GM04504 (cell line): ENCODE measurements around the gene GTF2F2.
"Not testable (repeated sequence)": the region's sequence is repeated elsewhere in the genome, so short reads cannot be mapped to it uniquely, and the experiment has no call there.

Experiments
- DNase-seq: peaks from one replicate; pipeline ENCODE4 v3.0.0-alpha.2; 2012; ENCODE audit warnings: low read depth

GTF2F2 gene

DNA sequence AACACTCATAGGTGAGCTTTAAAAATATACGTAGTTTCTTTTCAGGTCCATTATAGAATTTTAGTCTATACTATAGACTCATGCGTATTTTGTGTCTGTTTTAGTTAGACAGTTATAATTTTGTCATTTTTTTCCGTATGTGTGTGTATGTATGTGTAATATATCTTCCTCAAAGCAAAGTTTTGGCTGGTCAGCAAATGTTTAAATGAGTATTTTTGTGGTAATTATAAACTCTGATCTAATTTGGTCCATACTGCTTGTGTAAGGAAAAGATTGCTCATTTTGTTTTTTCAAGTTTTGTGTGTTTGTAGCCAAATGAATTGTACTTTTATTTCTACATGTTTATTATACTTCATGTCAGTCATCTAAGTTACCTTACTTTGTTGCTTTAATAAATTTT lies 60.0 kb downstream of the GTF2F2 start:
- DNase-seq, result no peak

DNA sequence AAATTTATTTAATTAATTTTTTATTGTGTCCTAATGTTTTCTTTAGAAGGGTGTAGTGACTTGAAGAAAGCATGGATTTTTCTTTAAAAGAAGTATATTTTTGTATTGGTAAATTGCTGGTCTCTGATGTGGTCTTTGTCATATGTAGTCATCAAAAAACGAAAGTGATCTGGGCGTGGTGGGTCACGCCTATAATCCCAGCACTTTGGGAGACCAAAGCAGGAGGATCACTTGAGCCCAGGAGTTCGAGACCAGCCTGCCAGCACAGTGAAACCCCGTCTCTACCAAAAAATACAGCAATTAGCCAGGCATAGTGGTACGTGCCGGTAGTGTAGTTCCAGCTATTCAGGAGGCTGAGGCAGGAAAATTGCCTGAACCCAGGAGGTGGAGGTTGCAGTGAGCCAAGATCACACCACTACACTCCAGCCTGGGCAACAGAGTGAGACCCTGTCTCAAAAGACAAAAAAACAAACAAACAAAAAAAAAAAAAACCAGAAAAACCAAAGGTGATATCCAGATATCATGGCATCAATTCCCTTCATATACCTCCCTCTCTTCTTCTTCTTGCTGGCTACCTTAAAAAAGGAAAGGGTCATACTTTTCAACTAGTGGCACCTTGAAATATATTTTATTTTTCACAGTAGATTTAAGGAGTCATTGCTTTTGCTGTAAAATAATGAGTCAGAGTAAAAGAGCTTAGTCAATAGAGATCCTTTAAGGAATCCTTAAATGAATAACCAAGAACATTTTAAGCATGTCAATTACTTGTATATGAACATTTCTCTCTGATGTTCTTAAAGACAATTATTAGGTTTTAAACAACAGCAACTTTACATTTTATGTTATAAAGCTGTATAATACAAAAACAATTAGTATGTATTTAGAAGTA lies 60.6 kb downstream of the GTF2F2 start:
- DNase-seq, result no peak

DNA sequence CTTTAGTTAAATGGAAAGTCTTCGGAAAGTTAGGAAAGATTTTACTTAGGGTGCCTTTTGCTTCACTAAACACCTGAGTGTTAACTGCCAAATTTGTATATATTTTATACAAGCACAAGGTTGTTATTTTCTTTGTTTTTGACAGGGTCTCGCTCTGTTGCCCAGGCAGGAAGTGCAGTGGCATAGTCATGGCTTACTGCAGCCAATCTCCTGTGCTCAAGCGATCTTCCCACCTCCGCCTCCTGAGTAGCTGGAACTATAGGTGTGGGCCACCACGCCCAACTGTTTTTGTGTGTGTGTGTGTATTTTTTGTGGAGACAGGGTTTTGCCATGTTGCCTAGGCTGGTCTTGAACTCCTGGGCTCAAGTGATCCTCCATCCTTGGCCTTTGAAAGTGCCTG lies 64.4 kb downstream of the GTF2F2 start:
- DNase-seq, result no peak

DNA sequence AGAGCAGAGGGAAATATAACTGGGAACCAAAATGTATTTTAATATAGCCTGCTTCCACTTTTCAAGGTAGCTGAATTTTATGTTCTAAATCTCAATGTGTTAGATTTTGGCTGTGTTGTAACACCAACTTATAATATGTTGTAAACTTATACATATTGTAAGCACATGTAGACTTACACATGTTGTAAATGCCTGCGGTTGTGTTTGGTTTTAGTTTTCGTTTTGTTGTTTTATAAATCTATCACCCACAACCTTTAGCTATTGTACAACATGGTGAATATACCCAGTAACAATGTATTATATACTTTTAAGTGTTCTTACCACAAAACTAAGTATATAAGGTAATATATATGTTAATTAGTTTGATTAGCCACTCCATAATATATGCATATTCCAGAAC lies 65.0 kb downstream of the GTF2F2 start:
- no peak for DNase-seq

DNA sequence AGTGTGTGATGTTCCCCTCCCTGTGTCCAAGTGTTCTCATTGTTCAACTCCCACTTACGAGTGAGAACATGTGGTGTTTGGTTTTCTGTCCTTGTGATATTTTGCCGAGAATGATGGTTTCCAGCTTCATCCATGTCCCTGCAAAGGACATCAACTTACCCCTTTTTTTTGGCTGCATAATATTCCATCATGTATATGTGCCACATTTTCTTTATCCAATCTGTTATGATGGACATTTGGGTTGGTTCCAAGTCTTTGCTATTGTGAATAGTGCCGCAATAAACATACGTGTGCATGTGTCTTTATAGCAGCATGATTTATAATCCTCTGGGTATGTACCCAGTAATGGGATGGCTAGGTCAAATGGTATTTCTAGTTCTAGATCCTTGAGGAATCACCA lies 68.8 kb downstream of the GTF2F2 start:
- not testable (repeated sequence) for DNase-seq

DNA sequence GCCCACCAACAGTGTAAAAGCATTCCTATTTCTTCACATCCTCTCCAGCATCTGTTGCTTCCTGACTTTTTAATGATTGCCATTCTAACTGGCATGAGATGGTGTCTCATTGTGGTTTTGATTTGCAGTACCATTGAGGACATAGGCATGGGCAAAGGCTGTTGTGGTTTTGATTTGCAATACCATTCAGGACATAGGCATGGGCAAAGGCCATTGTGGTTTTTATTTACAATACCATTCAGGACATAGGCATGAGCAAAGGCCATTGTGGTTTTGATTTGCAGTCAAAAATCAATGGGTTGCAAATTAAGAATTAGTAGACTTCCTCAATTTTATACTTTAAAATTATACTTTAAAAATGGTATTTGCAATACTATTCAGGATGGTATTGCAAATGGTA lies 69.2 kb downstream of the GTF2F2 start:
- DNase-seq, result peak; percentile 82

DNA sequence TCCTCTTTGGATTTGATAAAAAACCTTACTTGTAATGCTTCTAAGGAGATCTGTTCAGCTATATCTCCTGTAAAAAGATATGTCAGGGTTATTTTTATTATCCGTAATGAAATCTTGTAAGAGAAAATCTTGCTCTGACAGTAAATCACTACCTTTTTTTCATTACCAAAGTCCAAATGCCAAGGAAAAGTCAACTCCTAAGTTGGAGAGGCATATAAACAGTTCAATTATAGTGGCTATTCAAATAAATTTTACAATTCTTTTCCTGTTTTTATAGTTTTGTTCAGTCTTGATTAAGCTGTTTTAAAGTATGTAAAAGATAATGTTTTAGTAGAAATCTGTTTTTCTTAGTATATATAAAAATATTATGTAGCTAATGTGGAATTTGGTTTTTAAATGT lies 71.6 kb downstream of the GTF2F2 start:
- DNase-seq, result no peak

DNA sequence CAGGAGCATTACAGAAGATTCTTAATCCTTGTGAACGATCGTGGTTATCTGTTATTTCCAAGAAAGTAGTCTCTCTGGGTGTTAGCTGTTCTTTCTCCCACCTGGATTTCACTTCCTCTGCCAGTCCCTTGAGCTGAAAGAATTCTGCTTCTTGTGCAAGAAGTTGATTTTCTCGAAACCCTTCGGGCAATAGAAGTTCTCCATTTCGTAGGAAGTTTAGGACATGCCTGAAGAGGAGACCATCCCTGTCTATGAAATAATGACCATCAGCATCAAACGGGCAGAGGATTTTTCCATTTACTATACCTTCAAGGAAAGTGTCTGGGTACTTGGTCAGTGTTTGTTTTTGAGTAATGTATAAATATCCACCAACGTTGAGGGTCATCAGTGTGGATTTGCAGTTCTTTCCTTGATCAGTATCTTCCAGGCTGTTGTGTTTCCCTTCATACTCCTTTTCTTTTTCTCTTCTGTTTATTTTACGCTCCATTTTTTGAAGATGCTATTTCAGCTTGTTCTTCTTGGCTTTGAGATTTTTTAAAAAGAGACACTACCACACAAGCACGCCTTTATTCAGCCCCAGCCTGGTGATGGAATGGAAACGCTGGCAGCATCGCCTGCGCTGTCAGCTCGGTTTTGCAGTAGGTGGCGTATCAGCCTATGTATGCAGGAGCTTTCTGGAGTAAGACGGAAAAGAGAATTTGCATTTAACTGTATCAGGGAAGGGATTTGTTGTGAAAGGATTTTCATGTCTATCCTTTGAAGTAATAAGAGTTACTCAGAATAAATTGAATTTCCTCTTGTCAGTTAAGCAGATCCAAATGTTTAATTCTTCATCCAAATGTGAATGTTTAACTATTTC lies 74.0 kb downstream of the GTF2F2 start:
- no peak for DNase-seq

DNA sequence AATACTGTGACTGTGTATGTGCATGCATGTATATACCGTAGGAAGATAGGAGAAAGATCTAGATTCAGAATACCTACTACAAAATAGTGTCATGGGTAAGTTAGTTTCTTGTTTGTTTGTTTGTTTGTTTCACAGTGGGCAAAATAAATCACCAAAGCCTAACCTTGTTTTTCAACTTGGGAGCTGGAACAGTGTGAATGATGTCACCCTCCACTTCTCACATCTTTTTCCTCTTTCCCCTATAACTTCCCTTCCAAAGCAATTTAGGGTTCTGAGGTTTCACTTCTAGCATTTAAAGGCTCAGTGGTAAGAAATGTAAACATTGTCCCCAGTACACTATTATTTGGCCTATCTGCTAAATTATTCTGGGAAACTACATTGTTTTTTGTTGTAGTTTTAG lies 75.1 kb downstream of the GTF2F2 start:
- no peak for DNase-seq

DNA sequence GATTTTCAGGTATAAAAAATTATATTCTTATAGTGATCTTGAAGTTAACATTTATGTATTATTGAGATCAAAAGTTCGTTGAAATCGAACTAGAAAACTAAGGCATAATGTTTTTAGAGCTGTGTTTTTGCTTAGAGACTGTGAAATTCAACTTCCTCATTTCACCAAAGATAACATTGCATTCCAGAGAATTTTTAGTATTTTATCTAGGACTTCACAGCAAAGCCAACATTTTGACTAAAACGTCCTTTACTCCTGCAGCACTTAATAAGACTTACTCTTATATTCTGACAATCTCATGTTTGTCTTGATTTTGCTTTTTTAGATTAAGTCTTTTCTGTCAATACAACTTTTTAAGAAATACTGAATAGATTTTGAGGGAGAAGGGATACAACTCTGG lies 75.8 kb downstream of the GTF2F2 start:
- DNase-seq, result no peak

DNA sequence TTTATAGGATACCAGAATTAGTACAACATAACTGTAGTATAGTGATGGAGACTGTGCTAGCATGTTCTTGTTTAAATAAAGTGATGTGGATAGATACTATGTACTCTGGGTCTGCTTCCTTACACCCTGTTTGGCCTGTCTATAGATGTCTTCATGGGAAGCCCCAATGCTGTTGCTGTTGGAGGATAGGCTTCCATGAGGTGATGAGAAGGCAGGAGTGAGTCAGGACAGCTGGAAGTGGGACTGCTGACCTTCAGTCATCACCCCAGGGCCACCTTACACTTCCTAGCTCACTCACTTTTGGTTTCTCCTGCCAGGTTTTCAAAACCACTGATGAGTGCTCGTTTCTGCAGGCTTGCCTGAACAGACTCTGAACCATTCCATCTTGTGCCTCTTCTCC lies 76.3 kb downstream of the GTF2F2 start:
- DNase-seq, result peak; percentile 32

DNA sequence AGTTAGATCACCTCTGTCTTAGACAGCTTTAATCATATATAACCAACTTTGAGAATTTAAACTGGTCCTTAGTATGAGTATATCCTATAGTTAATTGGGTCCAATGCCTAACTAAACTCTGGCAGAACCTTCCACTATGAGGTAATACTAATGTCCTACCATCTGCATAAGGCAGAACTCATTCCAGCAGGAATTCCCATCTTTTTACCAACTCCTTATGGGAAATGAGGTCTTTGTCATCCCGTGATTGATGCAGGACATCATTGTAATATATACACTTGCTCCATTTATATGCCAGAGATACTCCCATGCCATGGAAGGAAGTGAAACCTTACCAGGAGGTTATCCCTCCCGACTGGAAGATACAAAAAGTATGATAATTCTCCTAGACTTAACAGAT lies 77.7 kb downstream of the GTF2F2 start:
- no peak for DNase-seq

DNA sequence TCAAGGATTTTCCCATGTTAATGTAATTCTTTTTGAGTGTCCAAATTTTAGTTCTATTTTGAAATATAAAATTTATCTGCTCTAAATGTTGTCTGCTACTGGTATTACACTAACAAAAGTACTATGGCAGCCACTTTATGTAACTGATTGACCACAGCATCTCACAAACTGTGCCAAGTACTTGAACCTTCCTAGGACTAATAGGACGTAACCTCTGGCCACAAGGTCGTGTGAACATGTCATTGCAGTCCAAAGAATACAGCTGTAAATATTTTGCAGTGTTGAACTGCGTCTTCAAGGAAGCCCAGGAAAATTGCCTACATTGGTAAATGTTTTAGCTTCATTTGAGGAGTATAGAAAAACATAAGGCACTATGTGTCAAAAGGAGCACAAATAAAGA lies 78.6 kb downstream of the GTF2F2 start:
- no peak for DNase-seq

DNA sequence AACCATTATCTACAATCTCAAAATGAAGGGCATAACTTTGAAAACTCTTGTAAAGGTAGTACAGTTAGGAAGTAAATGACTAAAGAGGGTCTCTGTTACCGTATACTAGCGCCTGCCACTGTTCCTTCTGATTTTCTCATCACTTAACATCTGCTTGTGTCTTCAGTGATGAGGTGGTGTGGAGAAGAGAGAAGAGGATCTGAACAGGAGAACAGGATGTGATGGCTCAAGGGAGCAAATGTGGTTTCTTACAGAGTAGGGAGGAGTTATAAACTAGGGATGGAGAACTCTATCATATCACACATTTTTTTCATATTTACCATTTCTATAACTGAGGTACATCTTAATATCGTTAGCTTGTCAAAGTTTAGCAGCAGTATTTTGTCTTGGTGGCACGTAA lies 79.4 kb downstream of the GTF2F2 start:
- DNase-seq, result no peak

DNA sequence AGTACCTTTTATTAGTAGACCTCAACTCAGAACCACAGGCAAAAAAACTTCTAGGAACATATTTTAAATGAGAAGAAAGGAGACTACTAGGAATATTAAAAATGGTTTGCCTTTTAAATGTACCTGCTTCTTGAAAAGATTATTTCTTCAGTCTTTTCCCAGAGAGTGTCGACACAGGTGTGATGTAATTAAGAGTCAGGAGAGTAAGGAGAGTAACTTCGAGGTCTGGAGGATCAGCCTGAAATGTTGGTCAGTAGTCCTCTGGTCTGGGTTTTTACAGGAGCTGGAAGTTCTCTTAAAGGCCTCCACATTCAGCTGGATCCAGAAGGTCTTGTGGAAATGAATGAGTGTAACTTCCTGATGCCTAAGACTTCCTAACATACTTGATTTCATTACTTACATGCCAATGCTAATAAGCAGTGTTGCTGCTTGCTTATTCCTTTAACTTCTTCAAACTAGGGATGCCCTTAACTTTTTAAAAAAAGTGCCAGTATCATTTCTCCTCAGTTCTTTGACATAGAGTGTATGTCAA lies 80.5 kb downstream of the GTF2F2 start, which contains the start of gene KCTD4:
Gene KCTD4 (minus strand): TSS at position 345 of the 532 bp plus-strand sequence. CDS start 6,478 bp downstream, outside the sequence.
- DNase-seq, result no peak

DNA sequence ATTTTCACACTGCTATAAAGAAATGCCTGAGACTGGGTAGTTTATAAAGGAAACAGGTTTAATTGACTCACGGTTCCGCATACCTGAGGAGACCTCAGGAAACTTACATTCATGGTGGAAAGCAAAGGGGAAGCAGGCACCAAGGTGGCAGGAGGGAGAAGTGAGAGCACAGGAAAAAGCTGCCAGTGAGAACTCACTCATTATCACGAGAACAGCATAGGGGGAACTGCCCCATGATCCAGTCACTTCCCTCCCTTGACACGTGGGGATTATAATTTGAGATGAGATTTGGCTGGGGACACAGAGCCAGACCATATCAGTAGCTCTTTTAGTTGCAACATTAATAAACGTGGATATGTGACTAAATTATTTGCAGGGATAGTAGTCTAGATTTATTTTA lies 84.8 kb downstream of the GTF2F2 start:
- no peak for DNase-seq

DNA sequence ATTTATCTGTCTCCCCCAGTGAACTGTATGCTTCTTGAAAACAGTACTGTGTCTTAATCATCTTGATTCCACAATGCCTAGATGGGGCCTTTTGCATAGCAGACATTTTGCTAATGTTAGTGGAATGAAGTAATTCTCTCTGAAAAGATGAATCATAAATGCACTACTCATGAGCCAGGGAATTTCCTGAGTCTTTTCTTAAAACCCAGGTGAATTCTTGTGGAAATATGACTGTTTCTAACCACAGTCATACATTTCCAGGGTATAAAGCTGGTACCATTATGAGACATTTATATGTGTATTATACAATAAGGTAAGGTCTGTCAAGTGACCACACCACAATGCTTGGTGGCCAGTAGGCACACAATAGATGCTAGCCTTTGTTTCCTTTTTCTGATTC lies 86.0 kb downstream of the GTF2F2 start:
- peak; percentile 62 for DNase-seq

DNA sequence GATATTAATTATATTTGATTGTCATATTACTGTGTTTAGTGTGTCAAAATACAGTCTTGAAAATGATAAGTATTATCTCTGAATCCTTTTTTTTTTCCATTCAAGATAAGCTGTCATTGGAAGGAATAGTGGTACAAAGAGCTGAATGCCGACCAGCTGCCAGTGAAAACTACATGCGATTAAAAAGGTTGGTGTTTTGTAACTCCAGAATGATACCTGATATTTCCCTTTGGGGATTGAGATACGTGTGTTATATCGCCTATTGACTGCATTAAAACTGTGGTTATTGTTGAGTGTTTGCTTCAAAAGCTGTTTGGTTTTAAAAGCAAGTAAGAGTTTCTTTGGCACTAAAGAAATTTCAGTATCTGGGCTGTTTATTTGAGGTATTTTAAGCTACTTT lies 87.0 kb downstream of the GTF2F2 start:
- DNase-seq, result no peak

DNA sequence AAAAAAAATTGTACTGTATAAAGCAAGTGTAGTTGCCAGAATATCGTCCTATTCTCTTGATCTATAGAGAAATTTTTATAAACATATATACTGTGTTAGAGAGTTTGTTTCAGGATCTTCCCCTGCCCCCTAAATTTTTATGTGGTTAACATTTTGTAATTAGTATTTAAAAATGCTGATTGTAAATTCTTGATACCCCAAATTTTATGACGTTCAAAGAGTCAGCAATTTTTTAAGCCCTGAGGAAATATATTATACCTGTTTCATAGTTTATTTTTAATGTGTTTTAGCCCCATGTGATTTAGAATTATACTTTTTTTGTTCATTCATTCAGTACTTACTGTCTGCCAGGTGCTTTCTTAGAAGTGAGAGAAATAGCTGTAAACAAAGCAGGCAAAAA lies 87.8 kb downstream of the GTF2F2 start:
- no peak for DNase-seq

DNA sequence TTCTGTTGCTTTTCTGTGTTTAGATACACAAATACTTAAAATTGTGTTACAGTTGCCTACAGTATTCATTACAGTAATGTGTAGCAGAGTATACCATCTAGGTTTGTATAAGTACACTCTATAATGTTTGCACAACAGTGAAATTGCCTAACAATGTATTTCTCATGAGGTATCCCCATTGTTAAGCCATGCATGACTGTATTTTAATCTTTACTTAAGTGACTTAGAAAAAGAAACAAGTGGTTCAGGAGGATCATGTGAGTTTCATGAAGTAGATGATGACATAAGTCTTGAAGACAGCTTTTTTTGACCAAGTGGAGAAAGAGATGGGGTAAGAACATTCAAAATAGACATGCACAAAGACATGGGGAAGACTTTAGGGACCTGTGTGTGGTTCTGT lies 88.9 kb downstream of the GTF2F2 start:
- no peak for DNase-seq

DNA sequence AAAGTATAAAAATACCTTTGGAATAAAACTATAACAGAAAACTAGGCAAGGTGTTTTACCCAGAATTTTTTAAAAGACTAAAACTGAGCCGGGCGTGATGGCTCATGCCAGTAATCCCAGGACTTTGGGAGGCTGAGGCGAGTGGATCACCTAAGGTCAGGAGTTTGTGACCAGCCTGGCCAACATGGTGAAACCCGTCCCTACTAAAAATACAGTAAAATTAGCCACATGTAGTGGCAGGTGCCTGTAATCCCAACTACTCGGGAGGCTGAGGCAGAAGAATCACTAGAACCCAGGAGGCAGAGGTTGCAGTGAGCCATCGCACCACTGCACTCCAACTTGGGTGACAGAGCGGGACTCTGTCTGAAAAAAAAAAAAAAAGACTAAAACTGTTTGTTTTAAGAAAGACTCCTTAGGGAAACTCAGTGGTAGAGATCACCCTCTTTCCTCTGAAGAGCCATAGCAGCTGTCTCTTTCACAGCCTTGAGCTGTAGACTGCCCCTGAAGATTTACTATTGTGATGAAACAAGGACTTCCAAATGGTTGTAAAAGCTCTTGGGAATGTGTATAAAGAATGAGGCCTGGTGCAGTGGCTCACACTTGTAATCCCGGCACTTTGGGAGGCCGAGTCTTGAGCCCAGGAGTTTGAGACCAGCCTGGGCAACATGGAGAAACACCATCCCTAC lies 95.2 kb downstream of the GTF2F2 start:
- DNase-seq, result no peak

DNA sequence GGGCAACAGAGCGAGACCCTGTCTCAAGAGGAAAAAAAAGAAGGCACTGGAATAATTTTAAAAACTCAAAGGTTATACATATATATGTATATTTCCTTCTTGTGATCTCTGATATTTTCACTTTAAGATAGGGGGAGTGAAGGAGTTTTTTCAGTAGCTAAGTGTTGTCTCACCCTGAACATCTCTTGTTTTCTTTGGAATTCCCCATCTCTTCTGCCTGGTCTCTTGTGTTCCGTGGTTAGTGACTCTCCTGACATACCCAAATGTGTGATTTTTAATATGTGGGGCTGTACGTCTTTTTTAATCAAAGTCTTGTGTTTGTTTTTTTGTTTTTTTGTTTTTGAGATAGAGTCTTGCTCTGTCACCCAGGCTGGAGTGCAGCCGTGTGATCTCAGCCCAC lies 95.9 kb downstream of the GTF2F2 start:
- DNase-seq, result no peak
